Adrenal gland (tissue), 12 donors: ENCODE measurements around the gene FCHSD2. TPM values are rescaled to one million over a fixed set of nuclear protein-coding genes. Genes with fewer than 3 reads are reported as not detected.

Experiments
- DNase-seq, 7 donors: peaks; one replicate each; pipeline ENCODE4 v3.0.0-alpha.2; 2019 to 2020
- H3K27ac ChIP-seq, 5 donors: fragments of 200-600 bp; sonication (generic) in 4 of 5; 1 replicate in 3 of 5; 2 replicates in 2 of 5; pipeline versions ENCODE4 v1.5.1 to v1.8.0; 2016 to 2020; ENCODE audit warnings: mild to moderate bottlenecking in 1 of 5
- H3K27me3 ChIP-seq: fragments of 200-600 bp; 2 replicates; pipeline ENCODE4 v1.8.0; 2021
- H3K36me3 ChIP-seq, 2 donors: fragments of 200-600 bp; replicated peaks in 1 of 2; 1 replicate in 1 of 2; 2 replicates in 1 of 2; pipeline versions ENCODE4 v1.5.1 to v1.8.0; 2018 to 2022
- H3K4me1 ChIP-seq, 2 donors: fragments of 200-600 bp; replicated peaks in 1 of 2; 1 replicate in 1 of 2; 2 replicates in 1 of 2; pipeline versions ENCODE4 v1.5.1 to v1.8.0; 2018 to 2021
- H3K4me3 ChIP-seq, 4 donors: fragments of 200-600 bp; sonication (generic) in 3 of 4; one replicate each; pipeline ENCODE4 v1.5.1; 2016 to 2018
- H3K9me3 ChIP-seq, 3 donors: fragments of 200-600 bp; sonication (generic) in 1 of 3; replicated peaks in 1 of 3; 1 replicate in 2 of 3; 2 replicates in 1 of 3; pipeline versions ENCODE4 v1.5.1 to v1.8.0; 2016 to 2021
- CTCF ChIP-seq, 6 experiments: fragments of 450-650 bp in 4 of 6; fragments of 200-600 bp in 2 of 6; sonication (generic) in 1 of 6; IDR thresholded peaks; 1 replicate in 5 of 6; 2 replicates in 1 of 6; pipeline versions ENCODE4 v1.5.1 to v1.8.0; 2016 to 2021; ENCODE audit warnings: antibody characterized with exemption in 6 of 6, mild to moderate bottlenecking in 2 of 6, moderate library complexity in 1 of 6
- POLR2A ChIP-seq, 2 donors: fragments of 450-650 bp; IDR thresholded peaks; one replicate each; pipeline ENCODE4 v1.6.1; 2017; ENCODE audit warnings: antibody characterized with exemption in 2 of 2, mild to moderate bottlenecking in 2 of 2, moderate library complexity in 1 of 2
- WGBS, 4 donors: extraction: QIAGEN DNeasy Blood & Tissue Kit in 2 of 4; methylation state at CpG; one replicate each; pipeline versions ENCODE4 v1.1.5 to v1.1.7; 2013 to 2017; 5-methylcytosine and 5-hydroxymethylcytosine counted together
- intact Hi-C, 2 donors: fragments of 100-400 bp; cut with DNase I; formaldehyde crosslinking; loops; one replicate each; pipeline versions ENCODE4 v1.14.1 to v1.15.0; 2022 to 2023
- polyA plus RNA-seq, 3 donors: library from polyadenylated mRNA; stranded (reverse); fragments of 200-250 nt in 2 of 3; fragments of 350-450 nt in 1 of 3; fragmentation: Illumina TruSeq in 1 of 3; extraction: RNeasy Lipid Tissue Mini Kit (QIAGEN cat#74804) in 1 of 3; gene quantifications; one replicate each; pipeline ENCODE4 v1.2.3, GENCODE V29; 2013 to 2014
- total RNA-seq, 9 donors: library from RNA; depleted of rRNA in 4 of 9; stranded (reverse); fragments of >200 nt in 4 of 9; fragments of 120-200 nt in 1 of 9; fragmentation: NEBNext Ultra II Directional in 1 of 9; extraction: Animal tissue kit (Norgen Biotek cat#: 25700) in 1 of 9; gene quantifications; one replicate each; pipeline versions ENCODE4 v1.1.0 to v1.2.4, GENCODE V29; 2013 to 2023
- donor health status: healthy with polysubstance abuse.
- donor health status: Bipolar disorder and iron deficiency.
- donor health status: DM: yes; HTN: yes; CAD: no.
- donor health status: DM: no; HTN: no; CAD: no.
- donor health status: DM: no; HTN: no; CAD: no.
- donor health status: DM: yes; HTN: yes; CAD: no.

FCHSD2 gene
- total and polyA plus RNA-seq, 12 donors: 14.6 to 67.2 (median 32.7) TPM

GRCh38 chr11:73095613-73096012 lies 46.5 kb downstream of the FCHSD2 start:
- intact Hi-C loops: no loop called here
- H3K4me3 ChIP-seq: no peak overlapping the region
- WGBS, 4 donors: 50 to 57% (median 51%) methylated on average over 2 of the region's 2 CpGs
- no peaks in the 10 kb centered on the region for H3K9me3 ChIP-seq
- H3K4me1 ChIP-seq: peaks cover 0 to 28% of the 10 kb centered on the region in 2 donors
- no peaks in the 10 kb centered on the region for H3K36me3 ChIP-seq
- H3K27me3 ChIP-seq: no peaks in the 10 kb centered on the region
- TF ChIP-seq CTCF (IDR thresholded peaks at IDR 0.05): no peak
- TF ChIP-seq POLR2A (IDR thresholded peaks at IDR 0.05): no peak
- peak overlapping the region in 2 of 5 donors; percentile 27 to 44 for H3K27ac ChIP-seq
- DNase-seq: peak in 2 of 7 donors; percentile 37

GRCh38 chr11:73091521-73092305 lies 50.4 kb downstream of the FCHSD2 start:
- Histone ChIP-seq H3K4me3 (no peak overlapping the region), H3K27ac (no peak overlapping the region), H3K36me3 (no peaks in the 10 kb centered on the region), H3K9me3 (no peaks in the 10 kb centered on the region), H3K27me3 (no peaks in the 10 kb centered on the region), H3K4me1 (peaks cover 0 to 19% of the 10 kb centered on the region in 2 donors)
- TF ChIP-seq CTCF (IDR thresholded peaks at IDR 0.05) (no peak), POLR2A (IDR thresholded peaks at IDR 0.05) (no peak)
- no peak for DNase-seq
- intact Hi-C loops: no loop called here
- WGBS, 4 donors: 95 to 99% (median 96%) methylated on average over 9 of the region's 9 CpGs

DNA sequence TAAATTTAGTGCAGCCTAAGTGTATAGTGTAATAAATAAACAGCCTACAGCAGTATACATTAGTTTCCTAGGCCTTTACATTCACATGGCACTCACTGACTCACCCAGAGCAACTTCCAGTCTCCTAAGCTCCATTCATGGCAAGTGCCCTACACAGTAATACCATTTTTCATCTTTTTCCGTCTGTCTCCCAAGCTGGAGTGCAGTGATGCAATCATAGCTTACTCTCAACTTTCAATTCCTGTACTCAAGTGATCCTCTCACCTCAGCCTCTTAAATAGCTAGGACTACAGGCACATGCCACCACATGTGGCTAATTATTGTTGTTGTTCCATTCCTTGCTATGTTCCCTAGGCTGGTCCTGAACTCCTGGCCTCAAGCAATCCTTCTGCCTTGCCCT lies 54.4 kb downstream of the FCHSD2 start:
- H3K27ac ChIP-seq: peak overlapping the region in 1 of 5 donors; percentile 5
- intact Hi-C loops: no loop called here
- TF ChIP-seq CTCF (IDR thresholded peaks at IDR 0.05) (no peak), POLR2A (IDR thresholded peaks at IDR 0.05) (no peak)

GRCh38 chr11:73085189-73085875 lies 56.8 kb downstream of the FCHSD2 start:
- WGBS, 4 donors: 61 to 81% (median 73%) methylated on average over 4 of the region's 4 CpGs
- Histone ChIP-seq H3K27ac (peak overlapping the region in 2 of 5 donors; percentile 32 to 42), H3K4me3 (no peak overlapping the region), H3K9me3 (no peaks in the 10 kb centered on the region), H3K36me3 (no peaks in the 10 kb centered on the region), H3K4me1 (peaks cover 0 to 19% of the 10 kb centered on the region in 2 donors), H3K27me3 (no peaks in the 10 kb centered on the region)
- no peak for TF ChIP-seq POLR2A (IDR thresholded peaks at IDR 0.05)
- peak in 1 of 7 donors; percentile 10 for DNase-seq
- intact Hi-C loops: no loop called here

More for the DNA sequence above, 54.4 kb downstream of the FCHSD2 start:
- WGBS, 4 donors: 22 to 44% (median 38%) methylated on average over 1 of the region's 1 CpG
- Histone ChIP-seq H3K4me3 (no peak overlapping the region), H3K9me3 (no peaks in the 10 kb centered on the region), H3K4me1 (peaks cover 0 to 19% of the 10 kb centered on the region in 2 donors), H3K27me3 (no peaks in the 10 kb centered on the region), H3K36me3 (no peaks in the 10 kb centered on the region)
- DNase-seq: peak in 1 of 7 donors; percentile 21
